IPS DF 4.7 (cell line): ENCODE measurements around the gene USF1.
"Not testable (repeated sequence)": the region's sequence is repeated elsewhere in the genome, so short reads cannot be mapped to it uniquely, and the experiment has no call there.

Experiments
- DNase-seq: peaks from one replicate; pipeline ENCODE4 v3.0.0-alpha.2; 2013; ENCODE audit warnings: low spot score; ENCODE audit errors: extremely low read depth

USF1 gene

DNA sequence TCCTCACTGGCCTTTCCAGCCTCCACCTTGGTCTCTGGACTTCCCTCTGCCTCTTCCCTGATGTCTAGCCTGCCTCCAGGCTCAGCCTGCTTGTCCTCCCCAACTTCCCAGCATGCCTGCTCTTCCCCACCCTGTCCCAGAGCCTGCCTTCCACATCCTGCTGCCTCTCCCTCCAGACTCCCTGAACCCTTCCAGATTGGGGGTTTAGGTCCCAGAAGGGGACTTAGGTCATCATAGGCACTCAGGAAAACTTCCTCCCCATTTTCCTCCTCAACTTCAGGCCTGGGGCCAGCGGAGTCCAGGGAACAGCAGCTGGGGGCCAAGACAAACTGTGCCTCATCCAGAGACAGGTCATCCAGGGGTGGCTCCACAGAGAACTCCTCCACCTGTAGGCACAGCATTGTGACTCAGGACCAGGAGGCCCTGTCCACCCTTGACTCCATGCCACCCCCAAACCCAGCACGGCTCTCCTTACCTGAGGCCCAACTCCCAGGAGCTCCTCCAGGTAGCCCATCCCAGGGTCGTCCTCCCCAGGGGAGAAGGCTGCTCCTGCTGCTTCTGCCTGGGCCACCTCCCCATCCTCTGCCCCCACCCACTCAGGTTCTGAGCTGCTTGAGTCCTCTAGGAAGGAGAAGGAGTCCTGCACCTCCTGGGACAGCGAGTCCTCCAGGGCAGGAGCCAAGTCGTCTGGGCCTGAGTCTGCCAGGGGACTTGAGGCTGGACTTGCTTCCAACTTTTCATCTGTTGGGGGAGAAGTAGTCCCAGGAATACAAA lies 3.4 kb upstream of the USF1 start:
- DNase-seq = no peak

DNA sequence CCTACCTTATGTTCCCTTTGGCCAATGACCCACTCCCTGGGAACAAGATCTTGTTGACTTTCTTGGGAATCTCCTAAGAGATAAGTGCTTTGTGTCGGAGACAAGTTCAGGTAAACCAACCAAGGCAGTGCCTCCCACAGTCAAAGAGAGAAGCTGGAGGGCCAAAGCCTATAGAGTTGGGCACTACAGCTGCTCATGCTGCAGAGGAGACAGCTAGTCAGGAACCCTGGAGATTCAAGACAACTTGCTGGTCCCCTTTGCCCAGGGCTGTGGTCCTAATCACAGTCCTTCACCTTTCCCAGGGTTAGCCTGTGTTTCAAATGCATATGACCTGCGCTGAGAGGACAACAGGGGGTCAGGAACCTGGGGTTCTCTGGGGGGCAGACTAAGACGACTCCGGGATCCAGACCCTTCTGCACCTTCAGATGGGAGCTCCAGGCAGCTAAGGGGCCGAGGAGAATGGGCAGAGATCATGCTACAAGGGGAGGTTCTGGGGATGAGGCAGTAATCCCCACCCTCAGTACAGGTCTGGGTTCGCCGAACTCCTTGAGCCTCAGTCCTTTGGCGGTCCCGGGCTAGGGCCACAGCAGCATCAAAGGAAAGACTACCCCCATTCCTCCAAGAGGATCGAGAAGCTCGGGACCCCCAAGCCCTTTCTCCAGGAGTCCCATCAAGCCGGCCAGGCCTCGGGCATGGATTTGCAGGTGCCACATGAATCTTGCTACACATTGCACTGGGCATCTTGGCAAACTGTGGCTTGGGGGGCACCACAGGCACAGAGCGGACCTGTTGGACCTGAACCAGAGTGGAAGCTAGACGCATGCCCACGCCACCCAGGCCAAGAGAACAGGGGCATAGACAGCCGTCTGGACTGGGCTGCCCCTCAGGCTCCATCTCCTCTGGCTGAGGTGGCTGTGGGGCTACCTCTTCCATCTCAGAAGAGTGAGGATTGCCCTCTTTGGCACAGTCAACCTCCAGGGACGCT lies 2.0 kb upstream of the USF1 start:
- no peak for DNase-seq

DNA sequence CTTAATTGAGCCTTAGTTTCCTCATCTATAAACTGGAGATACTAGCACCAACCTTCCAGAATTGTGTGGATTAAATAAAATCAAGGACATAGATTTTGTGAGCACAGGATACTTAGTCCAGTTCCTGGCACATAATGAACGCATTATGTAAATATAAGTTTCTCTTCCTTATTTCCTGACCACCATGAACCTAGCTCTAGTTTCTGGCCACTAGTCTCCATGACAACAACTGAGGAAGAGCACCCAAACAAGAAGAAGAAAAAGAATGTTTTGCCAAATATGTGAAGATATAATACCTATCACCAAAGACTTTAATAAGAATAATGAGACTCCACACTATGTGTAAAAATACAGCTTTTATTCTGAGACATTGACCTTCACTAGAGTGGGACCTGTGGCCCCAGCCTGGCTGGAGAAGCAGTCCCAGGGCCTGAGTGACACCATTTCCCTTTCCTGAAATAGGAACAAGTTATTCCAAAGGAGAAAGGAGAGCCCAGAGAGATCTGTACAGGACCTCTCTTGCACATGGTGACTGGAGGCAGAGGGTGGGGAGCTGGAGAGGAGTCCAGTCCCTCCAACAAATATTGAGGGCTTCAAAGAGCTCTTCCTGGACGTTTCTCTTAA lies 940 bp upstream of the USF1 start:
- no peak for DNase-seq

DNA sequence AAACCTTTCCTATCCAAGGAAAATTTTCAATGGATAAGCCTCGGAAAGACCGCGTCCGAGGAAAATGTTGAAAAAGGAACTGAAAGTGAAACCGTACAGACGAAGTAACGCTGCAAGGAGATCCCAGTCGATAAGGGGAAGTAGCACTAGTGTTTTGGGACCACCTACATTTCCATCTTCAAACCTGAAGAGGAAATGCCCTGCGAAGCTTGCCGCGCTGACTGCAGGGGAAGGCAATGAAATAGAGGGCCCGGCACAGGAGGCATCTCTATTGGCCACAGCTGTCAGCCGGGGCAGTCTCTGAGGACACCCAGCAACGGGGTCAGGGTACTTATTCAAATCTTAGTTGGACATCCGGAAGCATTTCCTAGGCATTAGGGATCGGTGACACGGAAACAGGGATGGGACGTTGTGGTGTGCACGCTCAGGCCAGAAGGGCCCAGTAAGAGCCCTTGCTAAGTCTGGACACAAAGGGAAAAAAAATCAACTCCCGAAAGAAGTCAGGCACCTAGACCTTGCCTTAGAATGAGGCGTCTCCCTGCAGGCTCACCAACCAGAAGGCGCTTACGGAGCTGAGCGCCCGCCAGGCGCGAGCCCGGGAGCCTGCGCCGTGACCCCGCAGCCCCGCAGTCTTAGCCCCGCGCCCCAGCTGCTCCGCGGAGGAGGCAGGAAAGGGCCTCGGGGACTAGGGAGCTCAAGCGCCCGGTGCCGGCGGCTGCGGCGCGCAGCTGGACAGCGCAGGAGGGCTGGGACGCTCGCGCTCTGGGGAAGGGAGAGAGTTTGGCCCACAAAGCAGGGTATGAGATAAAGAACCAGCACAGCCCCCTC lies 655 bp downstream of the USF1 start:
- no peak for DNase-seq

DNA sequence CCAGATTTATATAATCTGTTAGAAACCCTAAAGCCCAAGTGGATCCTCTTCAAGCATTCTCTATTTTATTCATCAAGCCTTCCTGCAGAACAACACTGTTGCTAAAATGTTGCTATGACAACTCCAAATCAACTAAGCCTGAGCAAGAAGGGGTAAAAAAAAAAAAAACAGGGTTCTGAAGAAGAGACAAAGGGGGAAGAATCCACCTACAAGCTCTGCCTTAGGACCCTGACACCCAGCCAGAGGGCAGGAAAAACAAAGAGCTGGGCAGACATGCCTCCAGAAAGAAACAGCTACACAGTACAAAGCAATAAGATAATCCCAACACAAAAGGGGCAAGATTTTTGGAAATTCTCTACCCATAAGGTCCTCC lies 1.3 kb downstream of the USF1 start:
- DNase-seq = no peak

DNA sequence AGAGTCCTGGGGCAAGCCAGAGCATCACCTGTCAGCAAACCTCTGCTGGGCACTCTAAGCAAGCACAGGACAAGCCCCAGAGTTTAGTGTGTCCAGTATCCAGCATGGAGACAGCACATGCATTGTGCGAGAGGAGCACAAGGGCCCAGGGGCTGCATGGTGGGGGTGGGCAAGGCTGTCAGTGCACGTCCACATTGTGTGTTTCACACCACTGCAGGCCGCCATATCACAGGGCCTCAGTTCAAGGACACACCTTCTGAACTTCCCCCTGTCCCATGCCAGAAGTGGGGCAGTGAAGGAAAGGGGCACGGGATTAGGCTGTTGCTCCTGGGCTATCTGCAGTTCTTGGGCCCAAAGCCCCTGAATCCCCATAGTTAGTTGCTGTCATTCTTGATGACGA lies 6.2 kb downstream of the USF1 start:
- DNase-seq = no peak

DNA sequence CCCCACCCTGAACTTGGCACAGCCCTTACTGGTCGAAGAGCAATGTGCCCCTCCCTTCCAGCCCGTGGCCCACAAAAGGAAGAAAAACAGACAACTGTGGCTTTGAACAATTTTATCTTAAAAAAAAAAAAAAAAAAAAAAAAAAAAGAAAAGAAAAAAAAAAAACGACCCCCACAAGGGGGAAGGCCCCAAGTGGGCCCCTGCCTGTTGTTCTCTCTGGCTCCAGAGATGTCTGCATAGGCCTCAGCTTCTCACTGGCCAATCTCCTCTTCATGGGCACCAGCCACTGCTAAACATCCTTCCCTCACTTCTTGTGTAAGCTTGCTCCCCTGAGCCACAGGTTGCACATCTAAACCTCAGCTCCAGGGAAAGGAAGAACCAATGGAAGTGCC lies 6.6 kb downstream of the USF1 start:
- DNase-seq = no peak

DNA sequence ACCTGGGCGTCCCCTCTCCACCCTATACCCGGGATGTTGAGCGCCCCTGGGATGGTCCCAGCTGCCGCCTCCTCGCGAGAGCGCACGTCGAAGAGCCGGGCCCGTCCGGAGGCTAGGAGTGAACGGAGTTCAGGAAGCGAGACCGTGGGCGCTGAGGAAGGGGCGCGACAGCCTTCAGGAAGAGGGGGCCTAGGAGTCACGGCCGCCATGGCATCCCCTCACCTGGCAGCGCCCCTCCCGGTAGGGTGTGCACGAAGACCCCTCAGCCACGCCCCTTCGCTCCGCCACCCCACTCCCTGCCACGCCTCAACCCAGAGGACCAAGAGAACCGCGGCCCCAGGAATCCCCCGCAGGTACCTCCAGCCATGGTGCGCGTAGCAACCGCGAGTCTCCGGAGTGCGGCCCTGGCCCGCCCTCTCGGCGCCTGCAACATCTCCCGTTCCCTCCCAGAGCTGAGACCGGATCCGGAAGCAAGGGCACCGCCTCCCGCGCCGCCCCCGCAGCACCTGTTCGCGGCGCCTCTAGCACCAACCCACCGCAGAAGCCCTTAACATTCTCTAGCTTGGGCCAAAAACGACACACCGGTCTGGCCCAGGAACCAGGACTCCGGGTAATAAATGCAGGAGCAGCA lies 7.1 kb downstream of the USF1 start, which contains the start of gene TSTD1:
Gene TSTD1 (minus strand): TSS at position 442 of the 631 bp plus-strand sequence. CDS start 75 bp downstream, at position 367.
- DNase-seq = no peak

DNA sequence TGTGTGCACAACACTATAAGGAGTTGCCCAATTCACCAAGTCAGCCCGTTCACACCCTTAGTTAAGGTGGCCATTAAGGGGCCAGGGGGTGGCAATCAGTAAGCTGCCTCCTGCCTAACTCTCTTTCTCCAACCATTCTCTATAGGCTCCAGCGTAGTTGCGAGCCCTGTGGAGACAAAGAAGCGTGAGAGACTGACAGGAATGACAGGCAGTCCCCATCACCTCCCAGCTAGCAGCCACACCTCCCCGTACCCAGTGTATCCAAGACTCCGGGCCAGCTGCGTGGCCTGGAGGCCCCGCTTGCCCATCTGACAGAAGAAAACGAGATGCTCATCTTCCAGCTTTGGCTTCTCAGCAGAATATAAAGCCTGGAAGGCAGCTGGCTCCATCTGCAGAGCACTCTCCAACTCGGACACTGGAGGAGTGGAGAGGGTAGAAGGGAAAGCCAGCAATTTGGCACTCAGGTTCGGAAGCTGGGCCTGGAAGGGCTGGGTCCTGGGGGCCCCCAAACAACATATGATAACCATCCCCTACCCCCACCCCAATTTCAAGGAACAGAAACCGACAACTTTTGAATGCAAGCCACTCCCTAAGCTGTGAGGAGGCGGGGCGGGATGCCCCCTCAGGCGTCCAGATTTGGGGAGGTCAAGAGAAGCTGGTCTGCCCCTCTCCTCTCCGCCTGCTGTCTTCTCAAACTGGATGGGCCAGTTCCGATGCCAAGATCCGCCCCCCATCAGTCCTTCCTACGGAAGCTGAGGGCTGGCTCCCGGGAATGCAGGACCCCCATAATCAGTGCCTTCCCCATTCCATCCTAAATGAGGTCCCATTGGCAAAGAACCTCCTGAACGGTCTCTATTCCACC lies 7.9 kb downstream of the USF1 start:
- DNase-seq = no peak

DNA sequence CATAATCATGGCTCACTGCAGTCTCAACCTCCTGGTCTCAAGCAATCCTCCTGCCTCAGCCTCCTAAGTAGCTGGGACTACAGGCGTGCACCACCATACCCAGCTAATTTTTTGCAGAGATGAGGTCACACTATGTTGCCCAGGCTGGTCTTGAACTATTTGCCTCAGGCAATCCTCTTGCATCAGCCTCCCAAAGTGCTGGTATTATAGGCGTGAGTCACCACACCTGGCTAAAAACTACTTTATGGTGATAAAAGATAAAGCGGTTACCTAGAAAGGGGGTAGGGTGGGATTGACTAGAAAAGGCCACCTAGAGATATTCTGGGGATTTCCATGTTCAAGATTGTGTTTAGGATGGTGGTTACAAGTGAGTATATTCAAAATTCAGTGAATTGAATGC lies 12.0 kb downstream of the USF1 start:
- DNase-seq = no peak

DNA sequence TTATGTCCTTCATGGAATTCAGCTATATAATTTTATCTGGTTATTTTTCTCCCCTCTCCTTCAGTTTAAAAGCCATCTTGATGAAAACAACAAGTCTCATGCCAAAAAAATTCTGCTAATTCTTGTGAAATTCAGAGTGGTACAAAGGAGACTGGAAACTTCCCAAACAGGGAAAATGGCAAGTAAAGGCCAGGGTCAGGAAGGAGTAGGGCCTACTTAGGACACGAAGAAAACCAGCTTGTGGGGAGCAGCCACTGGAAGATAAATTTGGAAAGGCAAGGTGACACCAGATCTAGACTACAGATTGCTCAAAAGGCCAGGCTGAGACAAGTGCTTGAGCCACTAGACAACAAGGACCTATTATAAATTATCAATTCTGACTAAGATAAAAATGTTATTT lies 13.4 kb downstream of the USF1 start:
- no peak for DNase-seq

DNA sequence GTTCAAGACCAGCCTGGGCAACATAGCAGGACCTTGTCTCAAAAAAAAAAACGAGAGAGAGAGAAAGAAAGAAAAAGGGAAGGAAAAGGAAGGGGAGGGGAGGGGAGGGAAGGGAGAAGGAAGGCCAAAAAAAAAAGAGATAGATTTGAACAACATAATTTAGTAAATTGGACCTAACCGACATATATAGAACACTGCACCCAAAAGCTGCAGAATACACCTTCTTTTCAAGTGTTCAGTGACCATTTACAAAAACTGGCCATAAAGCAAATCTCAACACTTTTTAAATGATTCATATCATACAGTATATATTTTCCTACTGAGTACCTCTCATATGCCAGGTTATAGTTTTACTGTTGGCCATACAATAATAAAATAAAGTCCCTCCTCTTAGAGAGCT lies 13.9 kb downstream of the USF1 start:
- DNase-seq = no peak

DNA sequence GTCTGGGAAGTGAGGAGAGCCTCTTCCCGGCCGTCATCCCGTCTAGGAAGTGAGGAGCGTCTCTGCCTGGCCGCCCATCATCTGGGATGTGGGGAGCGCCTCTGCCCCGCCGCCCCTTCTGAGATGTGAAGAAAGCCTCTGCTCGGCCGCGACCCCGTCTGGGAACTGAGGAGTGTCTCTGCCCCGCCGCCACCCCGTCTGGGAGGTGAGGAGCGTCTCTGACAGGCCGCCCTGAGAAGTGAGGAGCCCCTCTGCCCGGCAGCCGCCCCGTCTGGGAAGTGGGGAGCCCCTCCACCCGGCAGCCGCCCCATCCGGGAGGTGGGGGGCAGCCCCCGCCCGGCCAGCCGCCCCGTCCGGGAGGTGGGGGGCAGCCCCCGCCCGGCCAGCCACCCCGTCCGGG lies 16.3 kb downstream of the USF1 start:
- DNase-seq = not testable (repeated sequence)

DNA sequence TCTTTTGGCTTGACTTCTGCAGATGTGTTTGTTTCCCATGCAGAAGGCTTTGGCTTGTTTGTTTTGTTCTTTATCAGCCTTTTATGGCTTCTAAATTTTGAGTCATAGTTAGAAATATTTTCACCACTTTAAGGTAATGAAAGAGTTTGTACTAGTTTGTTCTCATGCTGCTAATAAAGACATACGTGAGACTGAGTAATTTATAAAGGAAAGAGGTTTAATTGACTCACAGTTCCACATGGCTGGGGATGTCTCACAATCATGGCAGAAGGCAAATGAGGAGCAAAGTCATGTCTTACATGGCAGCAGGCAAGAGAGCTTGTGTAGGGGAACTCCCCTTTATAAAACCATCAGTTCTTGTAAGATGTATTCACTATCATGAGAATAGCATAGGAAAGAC lies 18.8 kb downstream of the USF1 start:
- DNase-seq = not testable (repeated sequence)

DNA sequence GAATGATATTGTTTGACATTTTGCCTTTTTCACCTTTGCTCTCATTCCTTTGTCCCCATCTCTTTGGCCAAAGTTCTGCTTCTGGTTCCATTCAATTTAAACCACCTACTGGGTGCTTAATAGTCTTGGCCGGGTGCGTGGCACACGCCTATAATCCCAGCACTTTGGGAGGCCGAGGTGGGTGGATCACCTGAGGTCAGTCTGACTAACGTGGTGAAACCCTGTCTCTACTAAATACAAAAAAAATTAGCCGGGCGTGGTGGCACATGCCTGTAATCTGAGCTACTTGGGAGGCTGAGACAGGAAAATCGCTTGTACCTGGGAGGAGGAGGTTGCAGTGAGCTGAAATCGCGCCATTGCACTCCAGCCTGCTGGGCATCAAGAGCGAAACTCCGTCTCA lies 23.3 kb downstream of the USF1 start:
- not testable (repeated sequence) for DNase-seq

DNA sequence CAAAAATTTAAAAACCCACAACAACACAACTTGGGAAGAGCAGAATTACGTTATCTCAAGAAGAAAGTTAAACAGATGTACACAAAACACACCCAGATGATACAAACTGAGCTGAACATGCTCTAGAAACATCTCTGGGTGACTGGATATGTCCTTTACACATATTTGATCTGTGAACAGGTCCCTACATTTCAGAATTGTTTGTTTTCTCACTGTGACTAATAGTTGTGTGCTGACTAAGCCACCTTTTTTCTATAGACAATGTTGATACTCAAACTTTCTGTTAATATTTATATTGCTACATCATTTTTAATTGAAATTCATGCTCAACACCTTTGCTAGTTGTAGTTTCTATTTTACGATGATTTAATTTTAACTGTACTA lies 23.8 kb downstream of the USF1 start:
- no peak for DNase-seq

DNA sequence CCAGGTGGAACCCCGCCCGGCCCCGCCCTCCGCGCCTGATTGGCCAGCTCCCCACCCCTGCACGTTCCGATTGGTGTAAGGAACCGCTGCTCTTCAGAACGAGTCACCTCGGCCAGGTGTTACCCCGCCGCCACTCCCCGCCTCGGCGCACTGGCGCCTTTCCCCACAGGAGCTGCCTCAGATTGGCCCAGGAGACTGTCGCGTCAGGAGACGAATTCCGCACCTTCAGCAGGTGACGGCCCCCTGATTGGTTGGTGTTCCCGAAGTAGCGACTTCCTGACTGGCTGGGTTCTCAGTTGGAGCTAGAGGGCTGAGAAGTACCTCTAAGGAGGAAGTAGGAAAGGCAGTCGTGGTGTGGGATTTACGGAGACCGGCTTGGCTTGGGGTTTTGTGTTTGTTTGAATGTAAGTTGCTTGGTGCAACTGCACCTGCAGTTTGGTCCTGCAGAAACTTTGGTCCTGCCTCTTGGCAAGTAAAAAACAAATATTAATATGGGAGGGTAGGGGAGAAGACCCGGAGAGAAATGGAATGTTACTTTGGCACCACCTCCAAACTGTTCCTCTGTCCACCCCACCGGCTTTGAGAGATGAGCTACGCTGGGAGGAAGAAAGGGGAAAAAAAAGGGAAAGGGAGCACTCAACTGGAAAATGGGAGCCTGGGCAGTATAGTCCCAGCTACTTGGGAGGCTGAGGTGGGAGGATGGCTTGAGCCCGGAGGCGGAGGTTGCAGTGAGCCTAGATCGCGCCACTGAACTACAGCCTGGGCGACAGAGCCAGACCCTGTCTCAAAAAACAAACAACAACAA lies 24.4 kb downstream of the USF1 start:
- DNase-seq = peak; percentile 99

DNA sequence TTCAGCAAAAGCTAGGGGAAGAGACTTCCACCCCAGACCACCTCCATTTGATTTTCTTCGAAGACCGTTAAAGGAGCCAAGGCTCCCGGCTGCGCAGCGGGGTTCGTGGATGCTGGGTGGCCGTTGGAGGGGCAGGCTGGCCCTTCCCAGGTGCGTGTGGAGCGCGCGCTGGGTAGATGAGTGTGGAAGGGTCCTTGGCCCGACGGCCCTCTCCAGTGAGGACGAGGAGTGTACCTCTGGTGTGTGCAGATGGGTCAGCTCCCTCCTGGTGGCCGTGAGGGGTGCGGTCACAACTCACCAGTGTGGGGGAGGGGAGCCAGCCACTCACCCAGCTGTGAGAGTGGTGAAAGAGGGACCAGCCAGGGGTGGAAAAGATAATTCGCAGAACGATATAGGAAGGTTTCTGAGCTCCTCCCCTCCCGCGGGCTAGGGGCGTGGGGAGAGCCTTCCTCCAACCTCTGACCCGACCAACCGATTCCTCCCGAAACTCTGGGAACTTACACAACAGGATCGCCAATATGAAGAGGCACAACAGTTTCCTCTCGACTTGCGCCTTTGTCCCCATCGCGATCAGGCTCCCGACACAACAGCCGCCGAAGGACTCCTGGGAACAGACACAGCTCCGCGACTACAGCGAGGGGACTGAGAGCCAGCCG lies 25.1 kb downstream of the USF1 start, which contains the start of gene F11R:
Gene F11R (minus strand): TSS at position 644 of the 656 bp plus-strand sequence. CDS start 79 bp downstream, at position 565.
- no peak for DNase-seq
